K562 (cell line): Measurements from ENCODE around the gene MYB. TPM values are rescaled to one million over a fixed set of nuclear protein-coding genes. Genes with fewer than 3 reads are reported as not detected.
A peak's percentile ranks its signal among the peaks of the same experiment; 100 is the strongest.

Source experiments
- BRD9 ChIP-seq: fragments of 450-650 bp; IDR thresholded peaks from 2 replicates; pipeline ENCODE4 v1.6.1; 2018; ENCODE audit warnings: low read depth; ENCODE audit not compliant: partially characterized antibody
- E2F1 ChIP-seq: sonication (generic); formaldehyde crosslinking; IDR thresholded peaks from 2 replicates; pipeline ENCODE4 v1.8.1; 2023; ENCODE audit warnings: mild to moderate bottlenecking, missing genetic modification reagents, moderate library complexity
- HMGN3 ChIP-seq: IDR thresholded peaks from 2 replicates; pipeline ENCODE4 v1.6.1; 2011; ENCODE audit warnings: borderline replicate concordance, low read depth, mild to moderate bottlenecking, mixed read lengths, low read length; ENCODE audit not compliant: insufficient read length; ENCODE audit errors: extremely low read depth
- LCOR ChIP-seq: sonication (generic); formaldehyde crosslinking; IDR thresholded peaks from 2 replicates; pipeline ENCODE4 v1.8.0; 2022; ENCODE audit warnings: mild to moderate bottlenecking, missing genetic modification reagents
- MGA ChIP-seq: fragments of 450-650 bp; IDR thresholded peaks from 2 replicates; pipeline ENCODE4 v1.6.1; 2016; ENCODE audit warnings: mild to moderate bottlenecking, moderate library complexity
- SIX5 ChIP-seq, 2 experiments: IDR thresholded peaks; 2 replicates each; pipeline ENCODE4 v1.6.1; 2011; ENCODE audit warnings: low read length in 2 of 2, borderline replicate concordance in 1 of 2, low read depth in 1 of 2, mild to moderate bottlenecking in 1 of 2, moderate library complexity in 1 of 2; ENCODE audit not compliant: insufficient read depth in 1 of 2
- ZNF551 ChIP-seq: fragments of 250-450 bp; sonication (Bioruptor Pico); IDR thresholded peaks from 2 replicates; pipeline ENCODE4 v1.5.0; 2021; ENCODE audit warnings: mild to moderate bottlenecking, moderate library complexity
- polyA plus RNA-seq, 8 experiments: library from polyadenylated mRNA; depleted of rRNA in 4 of 8; stranded (reverse) in 5 of 8; unstranded in 3 of 8; fragments of >200 nt; fragmentation: Nextera tagmentation in 2 of 8; fragmentation: Illumina TruSeq in 1 of 8; extraction: Ambion mirVana in 2 of 8; extraction: Trizol in 1 of 8; gene quantifications; 2 replicates each; pipeline versions ENCODE4 v1.2.1 to v1.2.3, GENCODE V29; 2011 to 2014; ENCODE audit warnings: inconsistent platforms in 1 of 8, missing spikeins in 1 of 8
- total RNA-seq, 7 experiments: library from RNA; depleted of rRNA in 6 of 7; stranded (reverse); fragments of >200 nt in 6 of 7; fragmentation: Illumina TruSeq in 2 of 7; extraction: Trizol in 2 of 7; gene quantifications; 2 replicates each; pipeline versions ENCODE4 v1.2.1 to v1.2.3, GENCODE V29; 2011 to 2021; ENCODE audit warnings: low replicate concordance in 1 of 7
- TF ChIP-seq, protein P1 (sequence below): sonication (generic); formaldehyde crosslinking; IDR thresholded peaks from 2 replicates; pipeline ENCODE4 v1.8.1; 2023; ENCODE audit warnings: mild to moderate bottlenecking, missing genetic modification reagents
- TF ChIP-seq, protein P2 (sequence below): fragments of 250-450 bp; sonication (Bioruptor Pico); IDR thresholded peaks from 2 replicates; pipeline ENCODE4 v1.8.0; 2021; ENCODE audit warnings: moderate library complexity, mild to moderate bottlenecking, inconsistent platforms

MYB gene
- total and polyA plus RNA-seq, 9 of the 15 experiments (the other 6 are each of a cell fraction or from before 2014, with no cell fraction given), result 35.8 to 218 (median 140) TPM

DNA sequence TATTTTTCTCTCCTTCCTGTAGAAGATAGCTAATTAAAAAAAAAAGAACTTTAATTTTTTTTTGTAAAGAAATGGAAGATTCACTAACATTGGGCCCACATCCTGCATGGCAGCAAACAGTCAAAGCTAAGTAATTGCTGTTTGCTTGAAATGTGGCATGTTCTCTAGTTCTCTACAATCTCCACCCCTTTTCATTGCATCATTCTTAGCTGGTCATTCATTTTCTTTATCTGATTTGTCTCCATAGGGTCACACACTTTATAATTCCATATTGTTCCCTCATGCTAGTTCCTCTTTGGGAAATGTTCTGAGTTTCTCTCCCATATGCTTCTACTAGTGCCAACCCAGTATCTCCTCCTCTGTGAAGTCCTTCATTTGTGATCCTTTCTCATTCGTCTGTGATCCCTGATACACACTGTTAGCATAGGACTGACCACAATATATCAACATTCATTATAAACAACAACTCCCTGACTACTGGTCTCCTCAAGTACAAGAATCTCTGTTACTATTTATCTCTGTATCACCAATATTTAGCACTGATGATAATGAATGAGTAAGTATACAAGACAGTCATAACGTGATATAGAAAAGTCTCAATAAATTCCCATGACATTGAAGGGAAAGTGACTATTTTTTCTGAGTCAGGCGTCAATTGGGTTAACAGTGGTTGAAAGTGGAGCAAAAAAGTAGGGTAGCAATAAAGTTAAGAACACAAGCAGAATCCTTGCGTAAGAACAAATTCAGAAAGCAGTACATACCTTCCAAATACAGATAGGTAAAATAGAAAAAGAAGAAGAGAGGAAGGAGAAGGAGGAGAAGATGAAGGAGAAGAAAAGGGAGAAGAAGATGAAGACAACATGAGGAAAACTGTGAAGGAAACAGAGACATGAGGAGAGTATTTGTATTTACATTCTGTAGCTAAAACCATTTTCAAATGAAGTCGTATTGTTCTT lies 33.2 kb upstream of the MYB start (continued):
- TF ChIP-seq MGA (peak; percentile 37), LCOR (no peak), ZNF551 (no peak), BRD9 (peak; percentile 25), HMGN3 (no peak), SIX5 (IDR thresholded peaks at IDR 0.05; ENCODE audit: borderline replicate concordance in 1 of 2, insufficient read depth in 1 of 2, low read depth in 1 of 2, low read length in 2 of 2) (no peak), E2F1 (CRISPR knock-in tag) (no peak)
- TF ChIP-seq, protein P1, sequence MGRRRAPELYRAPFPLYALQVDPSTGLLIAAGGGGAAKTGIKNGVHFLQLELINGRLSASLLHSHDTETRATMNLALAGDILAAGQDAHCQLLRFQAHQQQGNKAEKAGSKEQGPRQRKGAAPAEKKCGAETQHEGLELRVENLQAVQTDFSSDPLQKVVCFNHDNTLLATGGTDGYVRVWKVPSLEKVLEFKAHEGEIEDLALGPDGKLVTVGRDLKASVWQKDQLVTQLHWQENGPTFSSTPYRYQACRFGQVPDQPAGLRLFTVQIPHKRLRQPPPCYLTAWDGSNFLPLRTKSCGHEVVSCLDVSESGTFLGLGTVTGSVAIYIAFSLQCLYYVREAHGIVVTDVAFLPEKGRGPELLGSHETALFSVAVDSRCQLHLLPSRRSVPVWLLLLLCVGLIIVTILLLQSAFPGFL (CRISPR knock-in tag), result no peak
- TF ChIP-seq, protein P2, sequence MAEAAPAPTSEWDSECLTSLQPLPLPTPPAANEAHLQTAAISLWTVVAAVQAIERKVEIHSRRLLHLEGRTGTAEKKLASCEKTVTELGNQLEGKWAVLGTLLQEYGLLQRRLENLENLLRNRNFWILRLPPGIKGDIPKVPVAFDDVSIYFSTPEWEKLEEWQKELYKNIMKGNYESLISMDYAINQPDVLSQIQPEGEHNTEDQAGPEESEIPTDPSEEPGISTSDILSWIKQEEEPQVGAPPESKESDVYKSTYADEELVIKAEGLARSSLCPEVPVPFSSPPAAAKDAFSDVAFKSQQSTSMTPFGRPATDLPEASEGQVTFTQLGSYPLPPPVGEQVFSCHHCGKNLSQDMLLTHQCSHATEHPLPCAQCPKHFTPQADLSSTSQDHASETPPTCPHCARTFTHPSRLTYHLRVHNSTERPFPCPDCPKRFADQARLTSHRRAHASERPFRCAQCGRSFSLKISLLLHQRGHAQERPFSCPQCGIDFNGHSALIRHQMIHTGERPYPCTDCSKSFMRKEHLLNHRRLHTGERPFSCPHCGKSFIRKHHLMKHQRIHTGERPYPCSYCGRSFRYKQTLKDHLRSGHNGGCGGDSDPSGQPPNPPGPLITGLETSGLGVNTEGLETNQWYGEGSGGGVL (CRISPR knock-in tag), result no peak
